MCF 10A (cell line): ENCODE data around the gene CHIT1. TPM values are rescaled to one million over a fixed set of nuclear protein-coding genes. Genes with fewer than 3 reads are reported as not detected.

Experiments
- BruUV-seq: library from RNA; stranded (reverse); fragments of 400-500 nt; replicated peaks from 2 replicates; lab custom pipeline; 2021; lab: Mats Ljungman, UMichigan
- CTCF ChIA-PET: fragments of 300-600 bp; sonication (Branson Sonifier 250); formaldehyde crosslinking; extraction: SDS; loops from one replicate; lab custom pipeline; 2021; ENCODE audit warnings: antibody characterized with exemption, inconsistent platforms; lab: Yijun Ruan, JAX
- POLR2A ChIA-PET: fragments of 300-600, 350-650 bp; sonication (Branson Sonifier 250); formaldehyde crosslinking; extraction: SDS; loops from one replicate; lab custom pipeline; 2020; ENCODE audit warnings: antibody characterized with exemption, inconsistent platforms; lab: Yijun Ruan, JAX
- DNase-seq: peaks from one replicate; pipeline ENCODE4 v3.0.0-alpha.2; 2018; ENCODE audit not compliant: unreplicated experiment
- H3K27ac Mint-ChIP-seq: one replicate; pipeline ENCODE4 v1.8.0; 2022; ENCODE audit warnings: mild to moderate bottlenecking, low read depth, mixed read lengths; ENCODE audit not compliant: unreplicated experiment
- H3K27me3 Mint-ChIP-seq: one replicate; pipeline ENCODE4 v1.8.0; 2022; ENCODE audit warnings: mixed read lengths; ENCODE audit not compliant: insufficient read depth, unreplicated experiment
- H3K36me3 Mint-ChIP-seq: one replicate; pipeline ENCODE4 v1.8.0; 2022; ENCODE audit warnings: mild to moderate bottlenecking, moderate library complexity, mixed read lengths; ENCODE audit not compliant: insufficient read depth, unreplicated experiment
- H3K4me1 Mint-ChIP-seq: one replicate; pipeline ENCODE4 v1.8.0; 2022; ENCODE audit warnings: mixed read lengths; ENCODE audit not compliant: insufficient read depth, unreplicated experiment
- H3K4me3 Mint-ChIP-seq: one replicate; pipeline ENCODE4 v1.8.0; 2022; ENCODE audit warnings: mild to moderate bottlenecking, moderate library complexity, mixed read lengths; ENCODE audit not compliant: unreplicated experiment
- H3K9me3 Mint-ChIP-seq: one replicate; pipeline ENCODE4 v1.8.0; 2022; ENCODE audit warnings: mixed read lengths; ENCODE audit not compliant: unreplicated experiment
- CTCF ChIP-seq: fragments of 200-600 bp; IDR thresholded peaks from one replicate; pipeline ENCODE4 v1.8.0; 2022; ENCODE audit warnings: antibody characterized with exemption, mild to moderate bottlenecking; ENCODE audit not compliant: unreplicated experiment
- intact Hi-C: fragments of 100-400 bp; cut with micrococcal nuclease; formaldehyde crosslinking; loops from 2 replicates; pipeline ENCODE4 v1.14.1; 2022
- total RNA-seq: library from RNA; stranded (reverse); gene quantifications from 2 replicates; pipeline ENCODE4 v1.2.3, GENCODE V29; 2022

CHIT1 gene
- total RNA-seq, 1 experiment from 2014 or later, result not detected

- Mint-ChIP-seq H3K9me3 (peaks cover 2% of the 10 kb centered on the region), H3K36me3 (no peaks in the 10 kb centered on the region), H3K27me3 (peaks cover 82% of the 10 kb centered on the region), H3K4me1 (no peaks in the 10 kb centered on the region), H3K27ac (no peak overlapping the region), H3K4me3 (no peak overlapping the region)
- CTCF ChIA-PET, result interaction anchor here (0.9 to 18.5 kb wide), 6 partner anchors 12 to 189 kb away, joined by 3 to 702 read pairs (median 8); no protein-coding TSS in a partner anchor
- POLR2A ChIA-PET, result interaction anchor here (0.6 kb wide), 1 partner anchor 346 kb away, joined by 3 read pairs; no protein-coding TSS in a partner anchor
- no TSS peak for BruUV-seq
- no peak for DNase-seq
- intact Hi-C loops, result no loop called here
- TF ChIP-seq CTCF, result no peak
Observed at GRCh38 chr1:203228670-203229069, 803 bp downstream of the CHIT1 start.

- Mint-ChIP-seq H3K36me3 (no peaks in the 10 kb centered on the region), H3K27me3 (peaks cover 82% of the 10 kb centered on the region), H3K4me3 (no peak overlapping the region), H3K4me1 (no peaks in the 10 kb centered on the region), H3K9me3 (no peaks in the 10 kb centered on the region), H3K27ac (no peak overlapping the region)
- POLR2A ChIA-PET, result interaction anchor here (1.0 to 1.6 kb wide), 3 partner anchors 9 to 24 kb away, joined by 3 to 4 read pairs (median 3); no protein-coding TSS in a partner anchor
- no TSS peak for BruUV-seq
- CTCF ChIA-PET, result interaction anchor here (0.9 to 18.5 kb wide), 6 partner anchors 10 to 188 kb away, joined by 3 to 702 read pairs (median 8); no protein-coding TSS in a partner anchor
- no peak for DNase-seq
- no peak for TF ChIP-seq CTCF
- intact Hi-C loops, result no loop called here
Observed at GRCh38 chr1:203227371-203228083, 1.9 kb downstream of the CHIT1 start.

- CTCF ChIA-PET, result interaction anchor here (1.1 to 18.5 kb wide), 10 partner anchors 8 to 186 kb away, joined by 3 to 702 read pairs (median 4); no protein-coding TSS in a partner anchor
- no peak overlapping the region for H3K27ac Mint-ChIP-seq
- intact Hi-C loops, result no loop called here
Observed at GRCh38 chr1:203225071-203225470, 4.4 kb downstream of the CHIT1 start.

More at GRCh38 chr1:203225071-203225470, 4.4 kb downstream of the CHIT1 start:
- BruUV-seq, result no TSS peak
- H3K27me3 Mint-ChIP-seq, result peaks cover 71% of the 10 kb centered on the region
- DNase-seq, result no peak
- POLR2A ChIA-PET, result interaction anchor here (0.7 to 1.6 kb wide), 2 partner anchors 9 to 35 kb away, joined by 3 to 4 read pairs; no protein-coding TSS in a partner anchor
- H3K4me3 Mint-ChIP-seq, result no peak overlapping the region
- no peaks in the 10 kb centered on the region for H3K9me3 Mint-ChIP-seq
- H3K4me1 Mint-ChIP-seq, result no peaks in the 10 kb centered on the region
- no peak for TF ChIP-seq CTCF
- H3K36me3 Mint-ChIP-seq, result no peaks in the 10 kb centered on the region
